ENCODE measurements around the gene DACH1. TPM values are rescaled to one million over a fixed set of nuclear protein-coding genes. Genes with fewer than 3 reads are reported as not detected.

Gene DACH1
- total RNA-seq, 1 donor from 2014 or later: not detected

GRCh38 chr13:71609271-71609670 lies 257.7 kb downstream of the DACH1 start:
- Histone ChIP-seq H3K27me3 (ENCODE audit: control insufficient read depth, insufficient read depth, low read length) (no peaks in the 10 kb centered on the region), H3K36me3 (ENCODE audit: control insufficient read depth, insufficient read depth, low read length) (no peaks in the 10 kb centered on the region), H3K4me3 (ENCODE audit: low read depth, low read length) (no peak overlapping the region)
- TF ChIP-seq CTCF (IDR thresholded peaks at IDR 0.05; ENCODE audit: insufficient read depth, low read length, severe bottlenecking): no peak
- no peak for DNase-seq (ENCODE audit: low read depth)
- no peak for FAIRE-seq

GRCh38 chr13:71607575-71607974 lies 259.4 kb downstream of the DACH1 start:
- H3K27me3 ChIP-seq (ENCODE audit: control insufficient read depth, insufficient read depth, low read length): no peaks in the 10 kb centered on the region
- TF ChIP-seq CTCF (IDR thresholded peaks at IDR 0.05; ENCODE audit: insufficient read depth, low read length, severe bottlenecking): no peak
- no peaks in the 10 kb centered on the region for H3K36me3 ChIP-seq (ENCODE audit: control insufficient read depth, insufficient read depth, low read length)
- FAIRE-seq: no peak
- H3K4me3 ChIP-seq (ENCODE audit: low read depth, low read length): no peak overlapping the region
- DNase-seq (ENCODE audit: low read depth): no peak

- FAIRE-seq: no peak
- no peak for TF ChIP-seq CTCF (IDR thresholded peaks at IDR 0.05; ENCODE audit: insufficient read depth, low read length, severe bottlenecking)
- DNase-seq (ENCODE audit: low read depth): no peak
- no peaks in the 10 kb centered on the region for H3K36me3 ChIP-seq (ENCODE audit: control insufficient read depth, insufficient read depth, low read length)
- H3K4me3 ChIP-seq (ENCODE audit: low read depth, low read length): no peak overlapping the region
- no peaks in the 10 kb centered on the region for H3K27me3 ChIP-seq (ENCODE audit: control insufficient read depth, insufficient read depth, low read length)
These were observed 260.2 kb downstream of the DACH1 start for GRCh38 chr13:71606818-71607217.

GRCh38 chr13:71605744-71606143 lies 261.3 kb downstream of the DACH1 start:
- Histone ChIP-seq H3K36me3 (ENCODE audit: control insufficient read depth, insufficient read depth, low read length) (no peaks in the 10 kb centered on the region), H3K4me3 (ENCODE audit: low read depth, low read length) (no peak overlapping the region), H3K27me3 (ENCODE audit: control insufficient read depth, insufficient read depth, low read length) (no peaks in the 10 kb centered on the region)
- no peak for FAIRE-seq
- no peak for TF ChIP-seq CTCF (IDR thresholded peaks at IDR 0.05; ENCODE audit: insufficient read depth, low read length, severe bottlenecking)
- no peak for DNase-seq (ENCODE audit: low read depth)

- no peak for FAIRE-seq
- no peak for DNase-seq (ENCODE audit: low read depth)
- H3K4me3 ChIP-seq (ENCODE audit: low read depth, low read length): no peak overlapping the region
- no peaks in the 10 kb centered on the region for H3K27me3 ChIP-seq (ENCODE audit: control insufficient read depth, insufficient read depth, low read length)
- TF ChIP-seq CTCF (IDR thresholded peaks at IDR 0.05; ENCODE audit: insufficient read depth, low read length, severe bottlenecking): no peak
- no peaks in the 10 kb centered on the region for H3K36me3 ChIP-seq (ENCODE audit: control insufficient read depth, insufficient read depth, low read length)
These were observed 263.7 kb downstream of the DACH1 start for GRCh38 chr13:71603255-71603654.

GRCh38 chr13:71602344-71602743 lies 264.7 kb downstream of the DACH1 start:
- FAIRE-seq (no peak), DNase-seq (ENCODE audit: low read depth) (no peak)
- H3K36me3 ChIP-seq (ENCODE audit: control insufficient read depth, insufficient read depth, low read length): no peaks in the 10 kb centered on the region
- H3K4me3 ChIP-seq (ENCODE audit: low read depth, low read length): no peak overlapping the region
- TF ChIP-seq CTCF (IDR thresholded peaks at IDR 0.05; ENCODE audit: insufficient read depth, low read length, severe bottlenecking): no peak
- no peaks in the 10 kb centered on the region for H3K27me3 ChIP-seq (ENCODE audit: control insufficient read depth, insufficient read depth, low read length)

Data from bronchial epithelial cell (primary cell).